Measurements from ENCODE around the gene CPLX4.
"Not testable (repeated sequence)": the region's sequence is repeated elsewhere in the genome, so short reads cannot be mapped to it uniquely, and the experiment has no call there.

DNA sequence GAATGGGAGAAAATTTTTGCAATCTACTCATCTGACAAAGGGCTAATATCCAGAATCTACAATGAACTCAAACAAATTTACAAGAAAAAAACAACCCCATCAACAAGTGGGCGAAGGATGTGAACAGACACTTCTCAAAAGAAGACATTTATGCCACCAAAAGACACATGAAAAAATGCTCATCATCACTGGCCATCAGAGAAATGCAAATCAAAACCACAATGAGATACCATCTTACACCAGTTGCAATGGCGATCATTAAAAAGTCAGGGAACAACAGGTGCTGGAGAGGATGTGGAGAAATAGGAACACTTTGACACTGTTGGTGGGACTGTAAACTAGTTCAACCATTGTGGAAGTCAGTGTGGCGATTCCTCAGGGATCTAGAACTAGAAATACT lies 56.6 kb downstream of the CPLX4 start:
- not testable (repeated sequence) for TF ChIP-seq POLR2AphosphoS5 (IDR thresholded peaks at IDR 0.05; ENCODE audit: low read depth, low read length); SIN3A (conservative IDR thresholded peaks at IDR 0.05 in 1 of 2, IDR thresholded peaks at IDR 0.05 in 1 of 2; ENCODE audit: low read depth in 1 of 2, low read length in 2 of 2); SP2 (IDR thresholded peaks at IDR 0.05; ENCODE audit: low read length)
- TF ChIP-seq, protein P1, sequence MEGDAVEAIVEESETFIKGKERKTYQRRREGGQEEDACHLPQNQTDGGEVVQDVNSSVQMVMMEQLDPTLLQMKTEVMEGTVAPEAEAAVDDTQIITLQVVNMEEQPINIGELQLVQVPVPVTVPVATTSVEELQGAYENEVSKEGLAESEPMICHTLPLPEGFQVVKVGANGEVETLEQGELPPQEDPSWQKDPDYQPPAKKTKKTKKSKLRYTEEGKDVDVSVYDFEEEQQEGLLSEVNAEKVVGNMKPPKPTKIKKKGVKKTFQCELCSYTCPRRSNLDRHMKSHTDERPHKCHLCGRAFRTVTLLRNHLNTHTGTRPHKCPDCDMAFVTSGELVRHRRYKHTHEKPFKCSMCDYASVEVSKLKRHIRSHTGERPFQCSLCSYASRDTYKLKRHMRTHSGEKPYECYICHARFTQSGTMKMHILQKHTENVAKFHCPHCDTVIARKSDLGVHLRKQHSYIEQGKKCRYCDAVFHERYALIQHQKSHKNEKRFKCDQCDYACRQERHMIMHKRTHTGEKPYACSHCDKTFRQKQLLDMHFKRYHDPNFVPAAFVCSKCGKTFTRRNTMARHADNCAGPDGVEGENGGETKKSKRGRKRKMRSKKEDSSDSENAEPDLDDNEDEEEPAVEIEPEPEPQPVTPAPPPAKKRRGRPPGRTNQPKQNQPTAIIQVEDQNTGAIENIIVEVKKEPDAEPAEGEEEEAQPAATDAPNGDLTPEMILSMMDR (IDR thresholded peaks at IDR 0.05; ENCODE audit: control extremely low read depth in 1 of 3, insufficient read depth in 1 of 3, low read depth in 1 of 3, low read length in 3 of 3): not testable (repeated sequence)

All from H1 (cell line).